GM12875 (cell line): ENCODE data around the gene C16orf87.

ENCODE experiments used
- H3K4me3 ChIP-seq: one replicate; pipeline ENCODE4 v1.5.1; 2011; ENCODE audit warnings: low read depth, low read length, control low read depth
- CTCF ChIP-seq: IDR thresholded peaks from 2 replicates; pipeline ENCODE4 v1.5.1; 2011; ENCODE audit warnings: low read depth, mild to moderate bottlenecking, control low read depth, inconsistent platforms, low read length, moderate library complexity, borderline replicate concordance; ENCODE audit not compliant: insufficient read depth

The C16orf87 gene

GRCh38 chr16:46772463-46772862, 58.5 kb downstream of the C16orf87 start:
- TF ChIP-seq CTCF, result no peak

GRCh38 chr16:46768809-46769208, 62.2 kb downstream of the C16orf87 start:
- TF ChIP-seq CTCF, result no peak
- H3K4me3 ChIP-seq, result no peak overlapping the region

More at GRCh38 chr16:46772463-46772862, 58.5 kb downstream of the C16orf87 start:
- no peak overlapping the region for H3K4me3 ChIP-seq

- no peak overlapping the region for H3K4me3 ChIP-seq
- TF ChIP-seq CTCF, result no peak
Measured at GRCh38 chr16:46765050-46765449, 65.9 kb downstream of the C16orf87 start.

- TF ChIP-seq CTCF, result no peak
- H3K4me3 ChIP-seq, result no peak overlapping the region
Measured at GRCh38 chr16:46763147-46763546, 67.8 kb downstream of the C16orf87 start.

- no peak overlapping the region for H3K4me3 ChIP-seq
- TF ChIP-seq CTCF, result no peak
Measured at GRCh38 chr16:46762583-46762982, 68.4 kb downstream of the C16orf87 start.

- no peak for TF ChIP-seq CTCF
- no peak overlapping the region for H3K4me3 ChIP-seq
Measured at GRCh38 chr16:46759309-46759708, 71.7 kb downstream of the C16orf87 start.

GRCh38 chr16:46757339-46758050, 73.5 kb downstream of the C16orf87 start:
- H3K4me3 ChIP-seq, result no peak overlapping the region
- TF ChIP-seq CTCF, result no peak
